Suprapubic skin (tissue), 3 donors: ENCODE results near the gene PFKFB4.
"Not testable (repeated sequence)": the region's sequence is repeated elsewhere in the genome, so short reads cannot be mapped to it uniquely, and the experiment has no call there.

Source experiments
- CTCF ChIP-seq, 2 donors: fragments of 200-600 bp in 1 of 2; fragments of 450-650 bp in 1 of 2; sonication (generic) in 1 of 2; IDR thresholded peaks; one replicate each; pipeline ENCODE4 v1.5.1; 2016 to 2019; ENCODE audit warnings: antibody characterized with exemption in 2 of 2, mild to moderate bottlenecking in 1 of 2, moderate library complexity in 1 of 2
- EP300 ChIP-seq: sonication (generic); formaldehyde crosslinking; IDR thresholded peaks from one replicate; pipeline ENCODE4 v1.6.1; 2017; ENCODE audit warnings: antibody characterized with exemption

GRCh38 chr3:48474031-48474430, 82.6 kb downstream of the PFKFB4 start:
- not testable (repeated sequence) for TF ChIP-seq CTCF (IDR thresholded peaks at IDR 0.05); EP300
